Measurements from ENCODE around the gene GIGYF2. TPM values are rescaled to one million over a fixed set of nuclear protein-coding genes. Genes with fewer than 3 reads are reported as not detected.
"Not testable (repeated sequence)": the region's sequence is repeated elsewhere in the genome, so short reads cannot be mapped to it uniquely, and the experiment has no call there.

GIGYF2 gene
- total RNA-seq, 2 donors from 2014 or later, result 59.7 to 71.9 TPM

DNA sequence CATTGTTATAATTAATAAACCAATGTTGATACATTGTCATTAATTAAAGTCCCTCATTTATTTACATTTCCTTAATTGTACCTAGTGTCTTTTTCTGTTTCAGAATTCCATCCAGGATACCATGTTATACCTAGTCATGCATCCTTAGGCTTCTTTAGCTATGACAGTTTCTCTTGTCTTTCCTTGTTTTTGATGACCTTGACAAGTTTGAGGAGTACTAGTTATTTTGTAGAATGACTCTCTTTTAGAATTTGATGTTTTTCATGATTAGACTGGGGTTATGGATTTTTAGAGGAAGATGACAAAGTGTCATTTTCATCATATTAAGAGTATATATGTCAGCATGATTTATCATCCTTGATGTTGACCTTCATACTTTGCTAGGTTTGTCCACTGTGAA is 16.4 kb downstream of the GIGYF2 start:
- Mint-ChIP-seq H3K9me3 (no peaks in the 10 kb centered on the region), H3K36me3 (ENCODE audit: low read depth) (peaks cover 91% of the 10 kb centered on the region), H3K4me1 (peaks cover 15% of the 10 kb centered on the region), H3K27me3 (no peaks in the 10 kb centered on the region), H3K4me3 (no peak overlapping the region), H3K27ac (no peak overlapping the region)
- no peak for ATAC-seq (replicated peaks)

DNA sequence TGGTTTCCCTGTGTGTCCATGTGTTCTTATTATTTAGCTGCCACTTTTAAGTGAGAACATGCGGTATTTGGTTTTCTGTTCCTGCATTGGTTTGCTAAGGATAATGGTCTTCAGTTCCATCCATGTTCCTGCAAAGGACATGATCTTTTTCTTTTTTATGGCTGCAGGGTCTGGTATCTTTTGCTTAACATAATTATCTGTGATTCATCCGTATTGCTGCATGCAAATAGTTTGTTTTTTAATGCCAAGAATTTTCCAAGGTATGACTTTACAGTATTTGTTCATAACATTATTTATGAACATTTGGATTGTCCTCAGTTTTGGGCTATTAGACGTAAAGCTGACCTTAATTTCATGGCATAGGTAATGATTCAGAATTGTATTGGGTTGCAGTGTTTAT is 17.8 kb downstream of the GIGYF2 start:
- Mint-ChIP-seq H3K27ac (no peak overlapping the region), H3K9me3 (no peaks in the 10 kb centered on the region), H3K36me3 (ENCODE audit: low read depth) (peaks cover 91% of the 10 kb centered on the region), H3K4me3 (no peak overlapping the region), H3K4me1 (peaks cover 19% of the 10 kb centered on the region), H3K27me3 (no peaks in the 10 kb centered on the region)
- ATAC-seq (replicated peaks), result no peak

DNA sequence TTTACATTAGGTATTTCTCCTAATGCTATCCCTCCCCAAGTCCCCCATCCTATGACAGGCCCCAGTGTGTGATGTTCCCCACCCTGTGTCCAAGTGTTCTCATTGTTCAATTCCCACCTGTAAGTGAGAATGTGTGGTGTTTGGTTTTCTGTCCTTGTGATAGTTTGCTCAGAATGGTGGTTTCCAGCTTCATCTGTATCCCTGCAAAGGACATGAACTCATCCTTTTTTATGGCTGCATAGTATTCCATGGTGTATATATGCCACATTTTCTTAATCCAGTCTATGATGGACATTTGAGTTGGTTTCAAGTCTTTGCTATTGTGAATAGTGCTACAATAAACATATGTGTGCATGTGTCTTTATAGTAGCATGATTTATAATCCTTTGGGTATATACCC is 22.9 kb downstream of the GIGYF2 start:
- ATAC-seq (replicated peaks); H3K9me3 Mint-ChIP-seq; H3K27ac Mint-ChIP-seq; H3K4me3 Mint-ChIP-seq; H3K27me3 Mint-ChIP-seq: not testable (repeated sequence)
- Mint-ChIP-seq H3K36me3 (ENCODE audit: low read depth) (peaks cover 92% of the 10 kb centered on the region), H3K4me1 (peaks cover 27% of the 10 kb centered on the region)

DNA sequence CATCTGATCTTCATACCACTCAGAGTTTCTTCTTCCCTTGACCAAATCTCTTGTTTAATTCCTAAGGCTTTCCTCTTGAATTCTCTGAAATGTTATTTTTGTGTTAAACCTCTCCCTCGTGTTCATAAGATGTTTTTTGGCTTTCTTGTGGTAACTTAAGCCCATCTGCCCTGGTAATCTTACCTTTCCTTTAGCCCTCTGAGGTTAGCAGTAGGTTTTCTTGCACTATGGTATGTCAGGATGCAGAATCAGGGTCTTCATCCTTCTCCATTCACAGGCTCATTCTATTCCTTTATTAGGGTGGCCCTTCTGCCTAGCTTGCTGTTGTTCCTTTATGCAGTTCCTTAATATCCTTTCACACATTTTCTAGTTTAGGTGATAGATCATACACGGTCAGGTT is 24.1 kb downstream of the GIGYF2 start:
- Mint-ChIP-seq H3K27me3 (no peaks in the 10 kb centered on the region), H3K9me3 (no peaks in the 10 kb centered on the region), H3K36me3 (ENCODE audit: low read depth) (peaks cover 91% of the 10 kb centered on the region), H3K4me3 (no peak overlapping the region), H3K4me1 (peaks cover 25% of the 10 kb centered on the region), H3K27ac (peak overlapping the region; percentile 67)
- ATAC-seq (replicated peaks), result no peak

DNA sequence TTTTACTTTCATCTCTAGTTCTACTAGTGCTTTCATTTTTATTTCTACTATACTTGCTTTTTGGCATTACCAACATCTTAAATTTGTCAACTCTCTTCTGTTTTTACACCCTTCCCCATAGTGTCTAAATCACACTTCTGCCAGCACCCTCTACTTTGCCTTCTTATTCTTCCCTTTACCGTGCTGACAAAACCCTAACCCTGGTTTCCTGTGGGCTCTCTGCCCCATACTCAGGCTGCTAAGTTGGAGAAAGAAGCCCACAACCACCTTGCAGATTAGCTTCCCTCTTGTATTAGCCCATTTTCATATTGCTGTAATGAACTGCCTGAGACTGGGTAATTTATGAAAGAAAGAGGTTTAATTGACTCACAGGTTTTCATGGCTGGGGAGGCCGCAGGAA is 24.8 kb downstream of the GIGYF2 start:
- no peak for ATAC-seq (replicated peaks)
- Mint-ChIP-seq H3K27ac (peak overlapping the region; percentile 67), H3K27me3 (no peaks in the 10 kb centered on the region), H3K4me1 (peaks cover 25% of the 10 kb centered on the region), H3K4me3 (no peak overlapping the region), H3K9me3 (no peaks in the 10 kb centered on the region), H3K36me3 (ENCODE audit: low read depth) (peaks cover 91% of the 10 kb centered on the region)

DNA sequence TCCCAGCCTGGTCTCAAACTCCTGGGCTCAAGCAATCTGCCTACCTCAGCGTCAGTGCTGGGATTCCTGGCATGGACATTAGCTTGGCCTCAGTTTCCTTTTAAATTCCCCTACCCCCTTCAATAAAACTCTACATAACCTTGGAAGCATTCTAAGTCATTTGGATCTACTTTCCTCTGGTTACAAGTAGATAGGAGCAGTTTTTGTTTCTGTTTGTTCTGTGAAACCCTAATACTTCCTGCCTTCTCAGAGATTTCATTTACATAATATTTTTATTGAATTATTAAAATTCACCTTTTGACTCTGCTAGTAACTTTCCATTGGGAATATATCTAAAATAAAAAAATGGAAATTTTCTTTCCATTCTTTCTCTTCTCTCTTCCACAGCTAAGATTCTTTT is 25.9 kb downstream of the GIGYF2 start:
- Mint-ChIP-seq H3K4me3 (no peak overlapping the region), H3K4me1 (peaks cover 20% of the 10 kb centered on the region), H3K9me3 (no peaks in the 10 kb centered on the region), H3K27ac (no peak overlapping the region), H3K36me3 (ENCODE audit: low read depth) (peaks cover 92% of the 10 kb centered on the region), H3K27me3 (no peaks in the 10 kb centered on the region)
- ATAC-seq (replicated peaks), result no peak

DNA sequence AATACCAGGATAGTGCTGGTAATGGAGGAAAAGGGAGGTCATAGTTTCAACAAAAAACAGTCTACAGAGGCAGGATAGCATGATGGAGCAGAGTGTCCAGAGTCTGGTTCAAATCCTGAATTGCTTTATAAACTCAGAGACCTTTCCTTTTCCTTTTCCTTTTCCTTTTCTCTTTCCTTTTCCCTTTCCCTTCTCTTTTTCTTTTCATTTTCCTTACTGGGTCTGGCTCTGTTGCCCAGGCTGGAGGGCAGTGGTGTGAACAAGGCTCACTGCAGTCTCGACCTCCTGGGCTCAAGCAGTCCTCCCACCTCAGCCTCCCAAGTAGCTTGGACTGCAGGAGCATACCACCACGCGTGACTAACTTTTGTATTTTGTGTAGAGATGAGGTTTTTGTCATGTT is 31.7 kb downstream of the GIGYF2 start:
- H3K36me3 Mint-ChIP-seq (ENCODE audit: low read depth), result peaks cover 92% of the 10 kb centered on the region
- peak overlapping the region; percentile 67 for H3K27ac Mint-ChIP-seq

DNA sequence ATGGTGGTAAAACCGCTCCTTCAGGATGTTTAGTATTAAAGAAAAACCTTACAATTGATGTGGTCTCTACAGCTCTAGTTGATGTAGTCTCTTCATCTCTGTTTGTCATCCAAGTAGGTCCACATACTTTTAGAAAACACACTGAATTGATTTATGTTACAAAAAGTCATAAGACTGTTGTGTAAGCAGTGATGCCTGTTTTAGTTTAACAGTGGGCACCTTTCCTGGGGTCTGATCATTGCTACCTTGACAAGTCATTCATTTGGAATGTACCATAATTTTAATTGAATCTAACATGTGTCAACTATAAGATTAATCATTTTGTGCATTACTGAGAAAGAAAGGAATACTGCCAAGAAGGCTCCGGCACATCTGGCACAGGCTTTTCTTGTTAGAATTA is 34.3 kb downstream of the GIGYF2 start:
- no peaks in the 10 kb centered on the region for H3K9me3 Mint-ChIP-seq
- no peak for ATAC-seq (replicated peaks)
- H3K27ac Mint-ChIP-seq, result no peak overlapping the region
- H3K36me3 Mint-ChIP-seq (ENCODE audit: low read depth), result peaks cover 88% of the 10 kb centered on the region
- no peak overlapping the region for H3K4me3 Mint-ChIP-seq
- H3K27me3 Mint-ChIP-seq, result no peaks in the 10 kb centered on the region
- no peaks in the 10 kb centered on the region for H3K4me1 Mint-ChIP-seq

More for the DNA sequence above, 31.7 kb downstream of the GIGYF2 start:
- ATAC-seq (replicated peaks), result no peak
- no peaks in the 10 kb centered on the region for H3K9me3 Mint-ChIP-seq
- no peak overlapping the region for H3K4me3 Mint-ChIP-seq
- no peaks in the 10 kb centered on the region for H3K4me1 Mint-ChIP-seq
- no peaks in the 10 kb centered on the region for H3K27me3 Mint-ChIP-seq

DNA sequence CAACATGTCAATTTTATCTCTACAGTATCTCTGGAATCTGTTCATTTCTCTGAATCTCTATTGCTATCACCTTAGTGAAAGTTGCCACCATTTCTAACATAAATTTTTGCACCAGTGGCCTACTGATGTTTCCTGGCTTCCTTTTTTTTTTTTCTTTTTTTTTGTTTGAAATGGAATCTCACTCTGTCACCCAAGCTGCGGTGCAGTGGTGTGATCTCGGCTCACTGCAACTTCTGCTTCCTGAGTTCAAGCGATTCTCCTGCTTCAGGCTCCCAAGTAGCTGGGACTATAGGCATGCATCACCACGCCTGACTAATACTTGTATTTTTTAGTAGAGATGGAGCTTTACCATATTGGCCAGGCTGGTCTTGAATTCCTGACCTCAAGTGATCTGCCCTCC is 44.2 kb downstream of the GIGYF2 start:
- Mint-ChIP-seq H3K9me3 (no peaks in the 10 kb centered on the region), H3K27me3 (no peaks in the 10 kb centered on the region), H3K27ac (no peak overlapping the region), H3K36me3 (ENCODE audit: low read depth) (peaks cover 49% of the 10 kb centered on the region), H3K4me3 (no peak overlapping the region), H3K4me1 (peaks cover 4% of the 10 kb centered on the region)
- ATAC-seq (replicated peaks), result no peak

DNA sequence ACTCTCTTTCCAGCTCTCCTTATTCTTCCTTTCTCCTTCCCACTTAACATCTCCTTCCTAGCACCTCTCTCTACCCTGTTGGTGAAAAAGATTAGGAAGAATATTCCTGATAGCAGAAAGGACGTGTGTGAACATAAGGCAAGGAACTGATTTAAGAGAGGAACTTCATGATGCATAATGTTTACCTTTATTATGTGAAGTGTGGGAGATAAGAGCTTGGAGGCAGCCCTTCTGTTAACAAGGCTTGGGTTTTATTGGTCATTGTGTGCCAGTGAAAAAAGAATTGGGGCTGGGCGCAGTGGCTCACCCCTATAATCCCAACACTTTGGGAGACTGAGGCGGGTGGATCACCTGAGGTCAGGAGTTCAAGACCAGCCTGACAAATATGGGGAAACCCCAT is 44.8 kb downstream of the GIGYF2 start:
- Mint-ChIP-seq H3K27ac (no peak overlapping the region), H3K4me1 (peaks cover 4% of the 10 kb centered on the region), H3K9me3 (no peaks in the 10 kb centered on the region), H3K27me3 (no peaks in the 10 kb centered on the region), H3K36me3 (ENCODE audit: low read depth) (peaks cover 44% of the 10 kb centered on the region), H3K4me3 (no peak overlapping the region)
- ATAC-seq (replicated peaks), result no peak

DNA sequence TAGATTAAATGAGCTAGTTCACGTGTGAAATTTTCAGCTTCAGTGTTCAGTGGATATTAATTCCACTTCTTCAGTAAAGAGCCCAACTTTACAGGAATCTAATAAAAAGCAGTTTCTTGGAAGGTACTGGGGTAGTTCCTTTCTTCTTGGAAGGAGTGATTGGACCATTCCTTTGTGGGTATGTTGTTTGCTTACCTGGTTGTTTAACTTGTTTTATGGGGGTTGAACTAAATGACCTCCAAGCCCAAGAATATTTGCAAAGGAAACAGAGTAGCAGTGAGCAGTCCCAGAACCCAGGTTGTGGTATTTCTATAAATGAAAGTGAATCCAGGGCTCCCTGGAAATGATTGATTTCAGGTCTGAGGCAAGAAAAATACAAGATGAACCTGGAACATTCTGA is 47.8 kb downstream of the GIGYF2 start:
- no peak for ATAC-seq (replicated peaks)
- H3K4me1 Mint-ChIP-seq, result peaks cover 4% of the 10 kb centered on the region
- H3K27ac Mint-ChIP-seq, result no peak overlapping the region
- H3K9me3 Mint-ChIP-seq, result no peaks in the 10 kb centered on the region
- H3K4me3 Mint-ChIP-seq, result no peak overlapping the region
- H3K36me3 Mint-ChIP-seq (ENCODE audit: low read depth), result peaks cover 51% of the 10 kb centered on the region
- no peaks in the 10 kb centered on the region for H3K27me3 Mint-ChIP-seq

DNA sequence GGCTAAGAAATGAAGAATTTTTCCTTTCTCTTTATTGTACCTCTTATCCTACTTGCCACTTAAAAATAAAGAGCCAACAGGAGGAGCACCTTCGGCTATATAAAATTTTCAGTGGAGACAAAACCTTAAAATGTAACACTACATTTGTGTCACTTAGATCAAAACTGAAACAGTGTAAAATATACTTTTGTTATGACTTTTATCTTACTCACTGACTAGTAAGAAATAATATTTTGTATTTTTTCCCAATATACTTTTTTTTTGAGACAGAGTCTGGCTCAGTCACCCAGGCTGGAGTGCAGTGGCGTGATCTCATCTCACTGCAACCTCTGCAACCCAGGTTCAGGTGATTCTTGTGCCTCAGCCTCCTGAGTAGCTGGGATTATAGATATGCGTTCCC is 50.9 kb downstream of the GIGYF2 start:
- Mint-ChIP-seq H3K4me1 (no peaks in the 10 kb centered on the region), H3K4me3 (no peak overlapping the region), H3K27me3 (no peaks in the 10 kb centered on the region), H3K9me3 (no peaks in the 10 kb centered on the region), H3K27ac (peak overlapping the region; percentile 76), H3K36me3 (ENCODE audit: low read depth) (peaks cover 68% of the 10 kb centered on the region)
- peak; percentile 76 for ATAC-seq (replicated peaks)

DNA sequence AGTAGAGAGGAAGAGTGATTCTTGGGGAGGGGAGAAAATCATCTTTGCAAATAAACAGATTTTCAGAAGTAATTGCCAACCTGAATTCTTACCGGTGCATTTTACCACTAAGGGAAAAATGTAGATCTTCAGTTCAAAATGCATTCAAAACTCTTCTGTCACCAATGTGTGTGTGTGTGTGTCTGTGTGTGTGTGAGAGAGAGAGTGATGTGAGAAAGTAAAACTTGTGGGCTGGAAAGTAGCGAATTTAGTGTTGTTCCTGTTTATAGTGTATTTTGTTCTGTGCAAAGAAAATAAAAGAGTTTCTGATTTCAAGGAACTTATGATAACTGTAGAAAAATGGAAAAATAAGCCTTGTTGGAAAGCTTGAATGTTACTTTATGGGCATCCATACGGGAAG is 52.2 kb downstream of the GIGYF2 start:
- H3K27ac Mint-ChIP-seq, result no peak overlapping the region
- H3K36me3 Mint-ChIP-seq (ENCODE audit: low read depth), result peaks cover 77% of the 10 kb centered on the region
- H3K27me3 Mint-ChIP-seq, result no peaks in the 10 kb centered on the region
- H3K4me3 Mint-ChIP-seq, result no peak overlapping the region
- no peaks in the 10 kb centered on the region for H3K9me3 Mint-ChIP-seq
- no peaks in the 10 kb centered on the region for H3K4me1 Mint-ChIP-seq
- no peak for ATAC-seq (replicated peaks)

DNA sequence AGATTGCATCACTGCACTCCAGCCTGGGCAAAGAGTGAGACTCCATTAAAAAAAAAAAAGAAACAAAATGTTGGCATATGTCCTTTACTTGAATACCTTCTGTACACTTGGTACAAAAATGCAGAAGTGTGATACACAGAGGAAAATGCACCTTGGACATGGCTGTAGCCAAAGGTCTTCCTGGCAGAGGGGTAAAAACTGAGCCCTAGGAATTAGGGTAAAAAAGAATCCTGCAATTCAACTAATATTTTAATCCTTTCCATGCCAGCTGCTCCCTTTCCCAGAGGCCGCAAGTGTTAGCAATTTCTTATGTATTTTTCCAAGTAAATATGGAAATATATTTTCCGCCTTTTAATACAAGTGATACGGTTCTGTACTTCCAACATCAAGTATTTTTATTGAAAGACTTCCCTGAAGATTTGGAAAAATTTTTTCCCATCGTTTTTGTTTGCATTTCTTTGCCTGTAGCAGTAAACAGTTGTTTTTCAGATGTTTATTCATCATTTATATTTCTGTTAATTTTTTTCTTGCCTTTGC is 53.1 kb downstream of the GIGYF2 start:
- peak overlapping the region; percentile 30 for H3K27ac Mint-ChIP-seq
- H3K27me3 Mint-ChIP-seq, result no peaks in the 10 kb centered on the region
- no peaks in the 10 kb centered on the region for H3K9me3 Mint-ChIP-seq

DNA sequence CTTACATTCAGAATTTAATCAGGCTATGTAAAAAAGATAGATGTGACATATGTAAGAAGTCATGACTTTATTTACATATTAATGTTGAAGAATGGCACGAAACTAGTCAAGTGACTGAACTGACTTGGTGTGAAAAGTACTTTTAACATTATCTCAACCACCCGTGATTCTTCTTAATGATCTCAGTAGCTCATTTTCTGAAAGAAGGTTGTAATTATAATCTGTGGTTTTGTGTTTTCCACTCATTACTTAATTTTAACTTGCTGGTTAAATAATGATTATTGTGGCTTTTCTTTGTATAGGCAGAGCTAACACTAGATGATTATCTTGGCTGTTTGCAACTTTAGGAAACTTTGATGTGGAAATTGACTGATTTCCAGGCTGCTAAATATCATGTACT is 60.8 kb downstream of the GIGYF2 start:
- H3K27me3 Mint-ChIP-seq, result no peaks in the 10 kb centered on the region
- H3K4me1 Mint-ChIP-seq, result peaks cover 22% of the 10 kb centered on the region
- H3K27ac Mint-ChIP-seq, result peak overlapping the region; percentile 61
- peak overlapping the region; percentile 6 for H3K4me3 Mint-ChIP-seq
- peak; percentile 34 for ATAC-seq (replicated peaks)
- peaks cover 78% of the 10 kb centered on the region for H3K36me3 Mint-ChIP-seq (ENCODE audit: low read depth)
- no peaks in the 10 kb centered on the region for H3K9me3 Mint-ChIP-seq

More for the DNA sequence above, 53.1 kb downstream of the GIGYF2 start:
- H3K4me3 Mint-ChIP-seq, result no peak overlapping the region
- H3K4me1 Mint-ChIP-seq, result no peaks in the 10 kb centered on the region
- peaks cover 74% of the 10 kb centered on the region for H3K36me3 Mint-ChIP-seq (ENCODE audit: low read depth)
- ATAC-seq (replicated peaks), result no peak

DNA sequence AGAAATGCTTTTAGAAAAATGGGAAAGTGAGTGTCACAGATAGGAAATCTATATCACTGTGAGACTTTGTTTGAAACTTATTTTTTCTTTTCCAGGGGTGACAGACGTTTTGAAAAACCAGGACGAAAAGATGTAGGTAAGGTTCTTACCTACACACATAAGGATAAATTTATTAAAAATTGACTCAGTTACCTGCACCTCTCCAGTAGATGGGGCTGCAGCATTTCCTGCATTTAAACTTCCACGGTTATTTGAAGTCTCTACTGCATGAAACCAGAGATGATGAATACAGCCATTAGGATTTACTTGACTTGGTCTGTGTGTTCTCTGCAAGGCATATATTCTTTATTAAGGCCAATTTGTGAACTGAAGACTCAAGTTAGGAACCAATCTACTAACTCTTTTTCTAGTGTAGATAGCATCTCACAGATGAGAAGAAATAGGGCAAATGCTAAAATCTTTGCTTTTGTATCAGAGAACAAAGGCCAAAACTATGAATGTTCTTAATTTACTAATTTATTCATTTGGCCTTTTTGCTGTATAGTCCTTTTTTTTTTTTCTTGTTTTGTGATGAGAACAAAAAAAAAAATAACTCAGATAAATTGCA is 64.3 kb downstream of the GIGYF2 start:
- H3K36me3 Mint-ChIP-seq (ENCODE audit: low read depth), result peaks cover 82% of the 10 kb centered on the region
- peak; percentile 48 for ATAC-seq (replicated peaks)
- H3K4me3 Mint-ChIP-seq, result no peak overlapping the region
- H3K27me3 Mint-ChIP-seq, result no peaks in the 10 kb centered on the region
- no peak overlapping the region for H3K27ac Mint-ChIP-seq
- no peaks in the 10 kb centered on the region for H3K9me3 Mint-ChIP-seq
- peaks cover 14% of the 10 kb centered on the region for H3K4me1 Mint-ChIP-seq

Measured in activated T-helper 17 cell treated with anti-CD3 and anti-CD28 coated beads, Interleukin-2, amount 50 U/mL, for 72 hours (primary cell).